ENCODE measurements around the gene NPLOC4.

Gene NPLOC4

DNA sequence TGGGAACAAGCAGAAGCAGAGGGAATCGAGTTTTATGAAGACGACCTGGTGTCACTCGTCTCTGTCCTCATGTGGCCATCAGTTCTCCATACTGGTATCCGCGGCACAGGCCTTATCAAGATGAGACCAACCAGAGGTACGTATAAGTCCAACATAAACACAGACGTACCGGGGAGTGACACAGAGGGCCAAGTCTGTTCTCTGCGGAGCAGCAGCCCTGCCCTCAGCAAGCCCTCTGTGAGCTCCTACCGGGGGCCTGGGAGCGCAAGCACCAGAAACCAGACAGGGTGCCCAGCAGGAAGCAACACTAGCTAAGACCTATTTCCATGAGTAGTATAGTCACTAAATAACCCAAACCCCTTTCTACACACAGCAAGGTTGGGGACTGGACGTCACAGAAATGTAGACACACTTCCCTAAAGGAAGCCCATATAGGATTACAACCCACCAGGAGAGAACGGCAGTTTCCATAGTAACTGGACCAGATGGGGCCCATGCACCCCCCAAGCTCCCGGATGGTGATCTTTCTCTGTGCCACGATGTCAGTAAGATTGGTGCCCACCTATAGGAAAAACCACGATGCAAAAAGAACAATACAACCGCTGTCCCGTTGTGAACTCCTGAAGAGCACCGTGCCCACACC is 45.8 kb upstream of the NPLOC4 start:
- Histone ChIP-seq H3K4me2 (ENCODE audit: low read depth, low read length, poor library complexity, severe bottlenecking) (peak overlapping the region; percentile 64), H3K79me2 (ENCODE audit: insufficient read depth, low read length) (peaks cover 44% of the 10 kb centered on the region), H3K27me3 (ENCODE audit: low read length) (no peaks in the 10 kb centered on the region), H3K9me3 (ENCODE audit: insufficient read depth, low read length) (no peaks in the 10 kb centered on the region), H3K27ac (ENCODE audit: low read depth, low read length) (no peak overlapping the region), H2AFZ (ENCODE audit: low read depth, low read length, severe bottlenecking) (no peak overlapping the region), H3F3A (ENCODE audit: insufficient read depth) (no peaks in the 10 kb centered on the region; the same call in 1 of the 2 replicates), H4K20me1 (ENCODE audit: low read depth, low read length) (no peaks in the 10 kb centered on the region), H3K4me3 (ENCODE audit: insufficient read depth, low read length, poor library complexity, severe bottlenecking) (peak overlapping the region; percentile 83), H3K9me2 (replicated peaks; ENCODE audit: insufficient read depth, low read length) (no peaks in the 10 kb centered on the region), H3K9ac (ENCODE audit: low read length) (peak overlapping the region; percentile 86), H3K36me3 (ENCODE audit: low read length) (no peaks in the 10 kb centered on the region)
- no peak for TF ChIP-seq EZH2phosphoT487 (conservative IDR thresholded peaks at IDR 0.05; ENCODE audit: low read length)
- no peak for TF ChIP-seq CTCF (IDR thresholded peaks at IDR 0.05; ENCODE audit: insufficient read depth, low read length, poor library complexity, severe bottlenecking)

GRCh38 chr17:81681672-81682071 is 44.8 kb upstream of the NPLOC4 start:
- no peak overlapping the region for H2AFZ ChIP-seq (ENCODE audit: low read depth, low read length, severe bottlenecking)
- peaks cover 44% of the 10 kb centered on the region for H3K79me2 ChIP-seq (ENCODE audit: insufficient read depth, low read length)
- H3K9me2 ChIP-seq (replicated peaks; ENCODE audit: insufficient read depth, low read length): no peaks in the 10 kb centered on the region
- no peak overlapping the region for H3K4me3 ChIP-seq (ENCODE audit: insufficient read depth, low read length, poor library complexity, severe bottlenecking)
- H3K4me2 ChIP-seq (ENCODE audit: low read depth, low read length, poor library complexity, severe bottlenecking): no peak overlapping the region
- no peaks in the 10 kb centered on the region for H4K20me1 ChIP-seq (ENCODE audit: low read depth, low read length)
- H3K9me3 ChIP-seq (ENCODE audit: insufficient read depth, low read length): no peaks in the 10 kb centered on the region
- no peak overlapping the region for H3K9ac ChIP-seq (ENCODE audit: low read length)
- H3K27me3 ChIP-seq (ENCODE audit: low read length): no peaks in the 10 kb centered on the region
- no peaks in the 10 kb centered on the region; the same call in 1 of the 2 replicates for H3F3A ChIP-seq (ENCODE audit: insufficient read depth)
- H3K27ac ChIP-seq (ENCODE audit: low read depth, low read length): no peak overlapping the region
- no peaks in the 10 kb centered on the region for H3K36me3 ChIP-seq (ENCODE audit: low read length)
- no peak for TF ChIP-seq EZH2phosphoT487 (conservative IDR thresholded peaks at IDR 0.05; ENCODE audit: low read length)
- no peak for TF ChIP-seq CTCF (IDR thresholded peaks at IDR 0.05; ENCODE audit: insufficient read depth, low read length, poor library complexity, severe bottlenecking)

DNA sequence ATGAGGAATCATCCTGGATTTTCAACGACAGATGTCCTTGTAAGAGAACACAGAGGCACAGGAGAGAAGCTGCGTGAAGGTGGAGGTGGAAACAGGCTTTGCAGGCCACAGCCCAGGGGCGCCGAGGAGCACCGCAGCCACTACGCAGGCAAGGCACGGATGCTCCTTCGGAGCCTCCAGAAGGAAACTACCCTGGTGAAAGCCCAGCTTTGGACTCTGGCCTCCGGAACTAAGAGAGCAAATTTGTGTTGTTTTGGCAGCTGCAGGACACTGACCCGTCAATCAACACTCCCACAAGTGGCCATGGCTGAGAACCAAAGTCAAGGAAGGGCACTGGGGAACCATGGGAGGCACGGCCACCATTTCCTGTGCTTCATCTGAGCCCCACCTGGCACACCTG is 43.2 kb upstream of the NPLOC4 start:
- peaks cover 34% of the 10 kb centered on the region for H3K79me2 ChIP-seq (ENCODE audit: insufficient read depth, low read length)
- no peak overlapping the region for H3K27ac ChIP-seq (ENCODE audit: low read depth, low read length)

More for the DNA sequence above, 43.2 kb upstream of the NPLOC4 start:
- H3F3A ChIP-seq (ENCODE audit: insufficient read depth): no peaks in the 10 kb centered on the region; the same call in 1 of the 2 replicates
- no peaks in the 10 kb centered on the region for H4K20me1 ChIP-seq (ENCODE audit: low read depth, low read length)
- H3K27me3 ChIP-seq (ENCODE audit: low read length): no peaks in the 10 kb centered on the region
- no peaks in the 10 kb centered on the region for H3K9me3 ChIP-seq (ENCODE audit: insufficient read depth, low read length)
- no peak overlapping the region for H3K9ac ChIP-seq (ENCODE audit: low read length)
- no peak overlapping the region for H3K4me2 ChIP-seq (ENCODE audit: low read depth, low read length, poor library complexity, severe bottlenecking)
- H3K9me2 ChIP-seq (replicated peaks; ENCODE audit: insufficient read depth, low read length): no peaks in the 10 kb centered on the region
- H2AFZ ChIP-seq (ENCODE audit: low read depth, low read length, severe bottlenecking): no peak overlapping the region
- no peaks in the 10 kb centered on the region for H3K36me3 ChIP-seq (ENCODE audit: low read length)
- no peak overlapping the region for H3K4me3 ChIP-seq (ENCODE audit: insufficient read depth, low read length, poor library complexity, severe bottlenecking)
- TF ChIP-seq EZH2phosphoT487 (conservative IDR thresholded peaks at IDR 0.05; ENCODE audit: low read length) (no peak), CTCF (IDR thresholded peaks at IDR 0.05; ENCODE audit: insufficient read depth, low read length, poor library complexity, severe bottlenecking) (no peak)
